ENCODE results near the gene ZNF579. TPM values are rescaled to one million over a fixed set of nuclear protein-coding genes. Genes with fewer than 3 reads are reported as not detected.

ZNF579 gene
- total RNA-seq, 2 donors from 2014 or later: 4.7 to 6.5 TPM

DNA sequence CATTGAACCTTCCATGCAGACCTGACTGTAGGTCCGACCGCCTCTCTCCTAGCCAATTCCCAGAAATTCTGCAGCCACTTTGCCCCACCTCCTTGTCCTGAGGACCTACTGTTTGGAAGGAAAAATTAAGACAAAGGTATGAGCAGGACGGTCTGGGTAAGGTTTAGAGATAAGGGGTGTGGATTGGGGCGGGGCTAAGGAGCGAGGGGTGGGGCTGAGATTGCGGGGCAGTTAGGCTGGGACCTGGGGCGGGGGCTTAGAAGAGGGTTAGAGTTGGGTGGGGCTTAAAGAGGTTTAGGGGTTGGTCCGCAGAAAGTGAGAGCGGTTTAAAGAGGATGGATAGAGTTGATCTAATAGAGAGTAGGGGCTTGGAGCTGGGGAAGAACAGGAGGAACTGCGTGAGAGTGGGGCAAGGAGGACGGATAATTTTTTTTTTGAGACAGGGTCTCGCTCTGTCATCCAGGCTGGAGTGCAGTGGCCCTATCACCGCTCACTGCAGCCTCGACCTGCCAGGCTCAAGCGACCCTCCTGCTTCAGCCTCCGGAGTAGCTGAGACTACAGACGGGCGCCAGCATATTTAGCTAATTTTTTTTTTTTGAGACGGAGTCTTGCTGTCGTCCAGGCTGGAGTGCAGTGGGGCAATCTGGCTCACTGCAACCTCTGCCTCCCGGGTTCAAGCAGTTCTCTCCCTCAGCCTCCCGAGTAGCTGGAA is 23.1 kb upstream of the ZNF579 start:
- no peaks in the 10 kb centered on the region for H3K27me3 Mint-ChIP-seq
- no peak for ATAC-seq (replicated peaks)
- peak overlapping the region; percentile 94 for H3K27ac Mint-ChIP-seq

GRCh38 chr19:55603115-55603514 is 22.5 kb upstream of the ZNF579 start:
- H3K27me3 Mint-ChIP-seq: no peaks in the 10 kb centered on the region
- ATAC-seq (replicated peaks): no peak
- H3K36me3 Mint-ChIP-seq (ENCODE audit: low read depth): peaks cover 31% of the 10 kb centered on the region
- peak overlapping the region; percentile 31 for H3K27ac Mint-ChIP-seq
- H3K9me3 Mint-ChIP-seq: no peaks in the 10 kb centered on the region
- peak overlapping the region; percentile 89 for H3K4me3 Mint-ChIP-seq
- peaks cover 45% of the 10 kb centered on the region for H3K4me1 Mint-ChIP-seq

More for the DNA sequence above, 23.1 kb upstream of the ZNF579 start:
- peaks cover 43% of the 10 kb centered on the region for H3K4me1 Mint-ChIP-seq
- peak overlapping the region; percentile 89 for H3K4me3 Mint-ChIP-seq
- H3K36me3 Mint-ChIP-seq (ENCODE audit: low read depth): peaks cover 33% of the 10 kb centered on the region
- no peaks in the 10 kb centered on the region for H3K9me3 Mint-ChIP-seq

DNA sequence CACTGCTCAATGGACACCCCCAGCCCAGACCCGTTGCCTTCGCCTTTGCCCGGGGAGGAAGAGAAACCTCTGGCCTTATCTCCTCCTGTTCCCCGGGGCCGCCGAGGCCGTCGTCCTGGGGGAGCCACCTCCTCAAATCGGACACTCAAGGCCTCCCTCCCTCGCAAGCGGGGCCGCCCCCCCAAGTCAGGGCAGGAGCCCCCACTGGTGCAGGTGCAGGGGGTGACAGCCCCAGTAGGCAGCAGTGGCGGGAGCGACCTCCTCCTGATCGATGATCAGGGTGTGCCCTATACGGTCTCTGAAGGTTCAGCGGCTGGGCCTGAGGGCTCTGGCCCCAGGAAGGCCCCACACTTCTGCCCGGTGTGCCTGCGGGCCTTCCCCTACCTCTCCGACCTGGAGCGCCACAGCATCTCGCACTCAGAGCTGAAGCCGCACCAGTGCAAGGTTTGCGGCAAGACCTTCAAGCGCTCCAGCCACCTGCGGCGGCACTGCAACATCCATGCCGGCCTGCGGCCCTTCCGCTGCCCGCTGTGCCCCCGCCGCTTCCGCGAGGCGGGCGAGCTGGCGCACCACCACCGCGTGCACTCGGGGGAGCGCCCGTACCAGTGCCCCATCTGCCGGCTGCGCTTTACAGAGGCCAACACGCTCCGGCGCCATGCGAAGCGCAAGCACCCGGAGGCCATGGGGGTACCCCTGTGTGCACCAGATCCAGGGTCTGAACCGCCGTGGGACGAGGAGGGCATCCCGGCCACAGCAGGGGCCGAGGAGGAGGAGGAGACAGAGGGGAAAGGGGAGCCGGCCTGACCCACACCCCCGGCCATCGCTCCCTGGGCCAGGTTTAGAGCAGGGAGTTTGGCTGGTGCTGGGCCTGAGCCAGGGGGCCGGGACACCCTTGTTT is 21.7 kb upstream of the ZNF579 start:
- no peak for ATAC-seq (replicated peaks)
- peak overlapping the region; percentile 90 for H3K27ac Mint-ChIP-seq
- H3K4me3 Mint-ChIP-seq: peak overlapping the region; percentile 89
- H3K27me3 Mint-ChIP-seq: no peaks in the 10 kb centered on the region
- no peaks in the 10 kb centered on the region for H3K9me3 Mint-ChIP-seq
- peaks cover 30% of the 10 kb centered on the region for H3K36me3 Mint-ChIP-seq (ENCODE audit: low read depth)
- H3K4me1 Mint-ChIP-seq: peaks cover 40% of the 10 kb centered on the region

DNA sequence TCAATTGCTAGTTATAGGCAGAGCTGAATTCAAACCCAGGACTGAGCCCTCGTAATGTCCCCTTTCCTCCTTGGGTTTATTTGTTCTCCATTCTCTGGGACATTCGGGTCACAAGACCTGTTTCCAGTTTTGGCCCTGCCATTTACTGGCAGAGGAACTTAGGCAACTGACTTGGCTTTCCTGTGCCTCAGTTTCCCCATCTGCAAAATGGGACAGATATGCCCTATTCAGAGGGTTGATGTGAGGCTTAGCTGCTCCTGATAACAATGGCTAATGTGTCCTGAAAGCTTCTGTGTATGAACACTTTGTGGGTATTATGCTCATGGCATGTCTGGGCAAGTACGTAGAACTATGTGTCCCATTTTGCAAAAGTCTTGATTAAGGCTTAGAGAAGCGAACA is 20.4 kb upstream of the ZNF579 start:
- Mint-ChIP-seq H3K9me3 (no peaks in the 10 kb centered on the region), H3K36me3 (ENCODE audit: low read depth) (peaks cover 29% of the 10 kb centered on the region), H3K4me3 (peak overlapping the region; percentile 89), H3K4me1 (peaks cover 28% of the 10 kb centered on the region), H3K27ac (peak overlapping the region; percentile 90), H3K27me3 (no peaks in the 10 kb centered on the region)
- ATAC-seq (replicated peaks): no peak

- peaks cover 28% of the 10 kb centered on the region for H3K4me1 Mint-ChIP-seq
- H3K9me3 Mint-ChIP-seq: no peaks in the 10 kb centered on the region
- no peak for ATAC-seq (replicated peaks)
These were observed 20.0 kb upstream of the ZNF579 start for GRCh38 chr19:55600662-55601028.

DNA sequence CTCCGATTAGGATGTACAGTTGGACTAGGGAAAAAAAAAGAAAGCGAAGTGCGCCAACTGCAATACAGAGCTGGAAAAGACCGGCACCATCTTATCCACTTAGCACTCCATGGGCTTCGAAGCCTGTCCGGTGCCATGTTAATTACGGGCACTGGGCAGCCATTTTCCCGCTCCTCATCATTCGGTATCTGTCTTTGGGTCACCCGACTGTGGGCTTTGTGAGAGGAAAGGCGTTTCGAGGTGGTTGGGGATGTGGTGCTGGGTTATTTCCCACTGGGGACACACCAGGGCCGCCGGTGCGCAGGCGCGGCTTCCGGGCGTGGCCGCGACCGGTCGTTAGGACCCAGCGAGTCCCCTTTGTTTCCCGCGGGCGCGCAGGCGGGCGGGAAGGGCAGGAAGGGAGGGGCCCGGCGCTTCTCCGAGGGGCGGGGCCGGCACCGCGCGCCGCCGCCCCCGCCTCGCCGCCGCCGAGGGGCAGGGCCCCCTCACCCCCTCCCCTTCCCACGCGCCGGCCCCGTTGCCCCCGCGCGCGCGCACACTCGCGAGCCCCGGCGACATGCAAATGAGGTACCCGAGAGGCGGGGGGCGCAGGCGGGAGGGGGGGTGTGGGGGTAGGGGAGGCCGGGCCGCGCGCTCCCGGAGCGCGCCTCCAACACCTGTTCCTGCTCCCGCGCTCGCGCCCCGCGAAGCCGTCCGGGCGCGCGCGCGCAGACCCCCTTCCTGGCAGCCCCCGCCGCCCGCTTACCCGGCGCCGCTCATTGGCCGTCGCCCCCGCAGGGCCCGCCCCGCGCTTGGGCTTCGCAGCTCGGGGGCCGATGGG is 19.4 kb upstream of the ZNF579 start, which contains the start of gene ZNF524:
Gene ZNF524 (plus strand): TSS at position 447 of the 820 bp plus-strand sequence. CDS start 1,825 bp downstream, outside the sequence.
- no peaks in the 10 kb centered on the region for H3K9me3 Mint-ChIP-seq
- peaks cover 28% of the 10 kb centered on the region for H3K4me1 Mint-ChIP-seq
- H3K27me3 Mint-ChIP-seq: no peaks in the 10 kb centered on the region
- H3K4me3 Mint-ChIP-seq: peak within 1 kb of the TSS; percentile 92
- H3K27ac Mint-ChIP-seq: peak within 1 kb of the TSS; percentile 95
- peak; percentile 63 for ATAC-seq (replicated peaks)
- H3K36me3 Mint-ChIP-seq (ENCODE audit: low read depth): peaks cover 34% of the 10 kb centered on the region

More at GRCh38 chr19:55600662-55601028, 20.0 kb upstream of the ZNF579 start:
- Mint-ChIP-seq H3K27ac (peak overlapping the region; percentile 90), H3K36me3 (ENCODE audit: low read depth) (peaks cover 29% of the 10 kb centered on the region), H3K27me3 (no peaks in the 10 kb centered on the region), H3K4me3 (peak overlapping the region; percentile 89)

DNA sequence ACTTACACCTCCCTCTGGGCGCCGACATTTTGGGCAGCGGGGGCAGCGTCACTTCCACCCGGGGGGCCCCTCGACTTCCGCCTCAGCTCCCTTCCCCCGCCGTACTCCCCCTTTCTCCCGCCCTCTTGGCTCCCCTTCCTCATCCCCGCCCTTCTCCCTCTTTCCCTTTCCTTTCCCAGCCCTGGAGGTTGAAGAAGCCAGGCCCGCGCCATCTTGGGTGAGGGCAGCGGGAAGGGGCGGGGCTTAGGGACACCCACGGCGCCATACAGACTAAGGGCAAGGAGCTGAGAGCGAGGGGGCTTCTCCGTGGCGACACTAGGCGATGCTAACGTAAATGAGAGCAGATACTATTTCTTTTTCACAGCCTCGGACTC is 18.8 kb upstream of the ZNF579 start, which contains the start of gene FIZ1:
Gene FIZ1 (minus strand): TSS at position 50 of the 374 bp plus-strand sequence. CDS start 1,652 bp downstream, outside the sequence.
- Mint-ChIP-seq H3K4me1 (peaks cover 24% of the 10 kb centered on the region), H3K27me3 (no peaks in the 10 kb centered on the region), H3K36me3 (ENCODE audit: low read depth) (peaks cover 40% of the 10 kb centered on the region), H3K4me3 (peak within 1 kb of the TSS; percentile 92), H3K27ac (peak within 1 kb of the TSS; percentile 95), H3K9me3 (no peaks in the 10 kb centered on the region)
- peak; percentile 83 for ATAC-seq (replicated peaks)

- Mint-ChIP-seq H3K9me3 (no peaks in the 10 kb centered on the region), H3K4me1 (peaks cover 22% of the 10 kb centered on the region), H3K4me3 (peak overlapping the region; percentile 92), H3K36me3 (ENCODE audit: low read depth) (peaks cover 40% of the 10 kb centered on the region), H3K27me3 (no peaks in the 10 kb centered on the region), H3K27ac (peak overlapping the region; percentile 95)
- ATAC-seq (replicated peaks): peak; percentile 75
These were observed 18.2 kb upstream of the ZNF579 start for GRCh38 chr19:55598719-55599467.

GRCh38 chr19:55598034-55598433 is 17.4 kb upstream of the ZNF579 start:
- no peak overlapping the region for H3K4me3 Mint-ChIP-seq
- no peak overlapping the region for H3K27ac Mint-ChIP-seq
- H3K36me3 Mint-ChIP-seq (ENCODE audit: low read depth): peaks cover 45% of the 10 kb centered on the region
- peaks cover 17% of the 10 kb centered on the region for H3K4me1 Mint-ChIP-seq
- ATAC-seq (replicated peaks): no peak
- no peaks in the 10 kb centered on the region for H3K27me3 Mint-ChIP-seq
- H3K9me3 Mint-ChIP-seq: no peaks in the 10 kb centered on the region

DNA sequence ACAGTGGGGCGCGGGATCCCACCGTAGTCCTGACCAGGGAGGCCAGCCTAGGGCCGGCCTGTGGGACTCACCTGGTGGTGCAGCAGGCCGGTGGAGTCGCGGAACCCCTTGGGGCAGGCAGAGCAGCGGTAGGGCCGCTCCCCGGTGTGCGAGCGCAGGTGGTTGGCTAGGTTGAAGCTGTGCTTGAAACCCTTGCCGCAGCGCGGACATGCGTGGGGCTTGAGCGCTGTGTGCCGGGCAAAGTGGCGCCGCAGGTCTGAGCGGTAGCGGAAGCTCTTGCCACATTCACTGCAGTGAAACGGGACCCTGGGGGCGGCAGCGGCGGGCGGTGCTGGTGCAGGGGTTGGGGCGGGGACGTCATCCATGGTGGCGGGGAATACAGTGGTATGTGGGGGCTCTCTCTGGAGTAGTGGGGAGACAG is 16.9 kb upstream of the ZNF579 start:
- Mint-ChIP-seq H3K27ac (no peak overlapping the region), H3K36me3 (ENCODE audit: low read depth) (peaks cover 45% of the 10 kb centered on the region), H3K27me3 (no peaks in the 10 kb centered on the region), H3K4me3 (no peak overlapping the region), H3K4me1 (peaks cover 17% of the 10 kb centered on the region), H3K9me3 (no peaks in the 10 kb centered on the region)
- no peak for ATAC-seq (replicated peaks)

DNA sequence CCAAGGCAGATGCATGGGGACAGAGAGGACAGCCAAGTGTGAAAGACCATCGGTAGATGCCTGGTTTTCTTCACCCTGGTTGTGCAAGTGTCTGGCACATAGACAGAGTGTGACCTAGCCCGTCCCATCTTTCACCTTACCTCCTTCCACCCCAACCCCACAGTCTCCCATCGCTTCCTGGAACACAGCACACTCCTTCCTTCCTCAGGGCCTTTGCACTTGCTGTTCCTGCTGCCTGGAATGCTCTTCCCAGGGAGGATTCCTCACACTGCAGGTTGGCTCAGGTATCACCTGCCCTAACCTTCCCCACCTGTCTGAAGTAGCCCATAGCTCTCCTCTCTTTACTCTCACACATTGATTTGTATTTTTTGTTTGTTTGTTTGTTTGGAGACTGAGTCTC is 15.7 kb upstream of the ZNF579 start:
- Mint-ChIP-seq H3K4me1 (peaks cover 12% of the 10 kb centered on the region), H3K4me3 (no peak overlapping the region), H3K36me3 (ENCODE audit: low read depth) (peaks cover 51% of the 10 kb centered on the region), H3K9me3 (no peaks in the 10 kb centered on the region), H3K27ac (no peak overlapping the region), H3K27me3 (no peaks in the 10 kb centered on the region)
- ATAC-seq (replicated peaks): no peak

DNA sequence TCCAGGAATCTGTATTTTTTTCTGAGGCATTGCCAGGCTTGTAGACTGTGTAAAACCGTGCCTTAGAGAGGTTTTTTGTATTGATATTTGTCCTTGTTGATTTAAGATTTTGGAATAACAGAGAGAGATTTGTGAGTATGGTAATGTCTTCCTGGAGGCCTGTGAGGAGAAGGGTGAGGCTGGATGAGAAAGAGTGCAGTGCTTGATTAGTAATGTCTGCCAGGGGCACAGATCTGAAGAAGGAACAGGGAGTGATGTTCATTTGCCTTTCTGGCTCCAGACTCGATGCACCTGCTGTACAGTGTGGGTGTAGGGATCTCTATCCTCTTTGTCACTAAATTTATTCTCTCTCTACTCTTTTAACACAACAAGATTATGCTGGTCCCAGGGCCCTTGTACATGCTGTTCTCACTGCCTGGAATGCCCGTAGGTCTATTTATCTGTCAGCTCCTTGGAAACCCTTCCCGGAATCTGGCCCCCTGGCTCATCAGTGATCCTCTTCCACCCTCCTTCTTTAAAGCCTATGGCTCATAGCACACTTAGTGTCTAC is 14.4 kb upstream of the ZNF579 start:
- no peak for ATAC-seq (replicated peaks)
- H3K9me3 Mint-ChIP-seq: no peaks in the 10 kb centered on the region
- H3K36me3 Mint-ChIP-seq (ENCODE audit: low read depth): peaks cover 53% of the 10 kb centered on the region
- H3K27me3 Mint-ChIP-seq: no peaks in the 10 kb centered on the region
- H3K4me1 Mint-ChIP-seq: peaks cover 8% of the 10 kb centered on the region
- H3K4me3 Mint-ChIP-seq: no peak overlapping the region
- no peak overlapping the region for H3K27ac Mint-ChIP-seq

DNA sequence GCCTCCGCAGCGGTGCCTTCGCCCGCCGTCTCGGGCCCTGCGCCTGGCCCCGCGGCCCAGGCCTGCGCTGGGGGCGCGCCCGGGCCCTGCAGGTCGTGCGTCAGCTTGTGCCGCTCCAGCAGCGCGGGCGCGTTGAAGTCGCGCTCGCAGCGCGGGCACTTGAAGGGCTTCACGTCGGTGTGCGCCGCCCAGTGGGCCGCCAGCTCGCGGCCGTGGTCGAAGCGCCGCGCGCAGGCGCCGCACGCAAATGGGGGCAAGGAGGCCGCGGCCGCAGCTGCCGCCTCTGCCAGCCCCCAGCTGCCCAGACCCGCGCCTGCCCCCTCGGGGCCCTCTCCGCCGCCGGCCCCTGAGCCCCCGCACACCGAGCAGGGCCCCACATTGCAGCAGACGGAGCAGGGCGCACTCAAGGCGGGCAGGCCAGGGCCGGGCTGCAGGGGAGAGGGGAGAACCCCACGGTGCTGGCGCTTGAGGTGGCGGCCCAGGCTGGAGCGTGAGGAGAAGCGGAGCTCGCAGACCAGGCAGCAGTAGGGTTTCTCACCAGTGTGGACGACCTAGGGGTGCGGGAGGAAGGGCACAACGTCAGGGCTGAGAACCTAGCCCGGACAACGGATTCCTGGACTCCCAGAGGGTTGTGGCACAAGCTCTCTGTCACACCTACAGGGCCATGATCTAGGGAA is 12.6 kb upstream of the ZNF579 start:
- ATAC-seq (replicated peaks): no peak
- Mint-ChIP-seq H3K36me3 (ENCODE audit: low read depth) (peaks cover 46% of the 10 kb centered on the region), H3K9me3 (no peaks in the 10 kb centered on the region), H3K4me3 (no peak overlapping the region), H3K27ac (no peak overlapping the region), H3K4me1 (no peaks in the 10 kb centered on the region), H3K27me3 (no peaks in the 10 kb centered on the region)

Data from activated T-helper 17 cell treated with anti-CD3 and anti-CD28 coated beads, Interleukin-2, amount 50 U/mL, for 72 hours (primary cell).